CD4-positive, alpha-beta T cell treated with Interleukin-6 for 4 hours (primary cell): ENCODE measurements around the gene HORMAD1.
A peak's percentile ranks its signal among the peaks of the same experiment; 100 is the strongest.
"Not testable (repeated sequence)": the region's sequence is repeated elsewhere in the genome, so short reads cannot be mapped to it uniquely, and the experiment has no call there.

Experiments
- DNase-seq: peaks from one replicate; pipeline ENCODE4 v3.0.0-alpha.2; 2020; ENCODE audit warnings: mixed read lengths

Gene HORMAD1

GRCh38 chr1:150696995-150697927 is 23.4 kb downstream of the HORMAD1 start, which contains the start of gene GOLPH3L:
Gene GOLPH3L, minus strand, starts transcription at chr1:150697154. Its CDS starts 2,316 bp downstream, at chr1:150694838.
- DNase-seq, result peak; percentile 91

GRCh38 chr1:150696590-150696989 is 24.1 kb downstream of the HORMAD1 start:
- DNase-seq, result no peak

GRCh38 chr1:150696162-150696561 is 24.5 kb downstream of the HORMAD1 start:
- DNase-seq, result no peak

- DNase-seq, result no peak
Observed at GRCh38 chr1:150695561-150695960, 25.1 kb downstream of the HORMAD1 start.

GRCh38 chr1:150692720-150693119 is 28.0 kb downstream of the HORMAD1 start:
- no peak for DNase-seq

GRCh38 chr1:150688763-150689162 is 31.9 kb downstream of the HORMAD1 start:
- DNase-seq, result no peak

- no peak for DNase-seq
Observed at GRCh38 chr1:150686275-150686674, 34.4 kb downstream of the HORMAD1 start.

GRCh38 chr1:150683914-150684313 is 36.8 kb downstream of the HORMAD1 start:
- peak; percentile 10 for DNase-seq

- DNase-seq, result no peak
Observed at GRCh38 chr1:150678988-150679387, 41.7 kb downstream of the HORMAD1 start.

- DNase-seq, result no peak
Observed at GRCh38 chr1:150674881-150675280, 45.8 kb downstream of the HORMAD1 start.

- no peak for DNase-seq
Observed at GRCh38 chr1:150663321-150663720, 57.4 kb downstream of the HORMAD1 start.

- DNase-seq, result no peak
Observed at GRCh38 chr1:150662811-150663210, 57.9 kb downstream of the HORMAD1 start.

GRCh38 chr1:150661156-150661555 is 59.5 kb downstream of the HORMAD1 start:
- no peak for DNase-seq

- DNase-seq, result no peak
Observed at GRCh38 chr1:150660584-150660983, 60.1 kb downstream of the HORMAD1 start.

GRCh38 chr1:150657064-150657463 is 63.6 kb downstream of the HORMAD1 start:
- not testable (repeated sequence) for DNase-seq

GRCh38 chr1:150654635-150655034 is 66.1 kb downstream of the HORMAD1 start:
- DNase-seq, result not testable (repeated sequence)

- DNase-seq, result no peak
Observed at GRCh38 chr1:150650193-150650592, 70.5 kb downstream of the HORMAD1 start.

GRCh38 chr1:150649441-150650075 is 71.1 kb downstream of the HORMAD1 start:
- no peak for DNase-seq
